HEK293T (cell line): ENCODE measurements around the gene CHST3.

ENCODE experiments used
- CTCF ChIA-PET: fragments of 350-600 bp; formaldehyde crosslinking; extraction: SDS; loops from one replicate; lab custom pipeline; 2021; ENCODE audit warnings: antibody characterized with exemption, inconsistent platforms; lab: Yijun Ruan, JAX
- POLR2A ChIA-PET: fragments of 350-600 bp; formaldehyde crosslinking; extraction: SDS; loops from one replicate; lab custom pipeline; 2020; ENCODE audit warnings: antibody characterized with exemption, inconsistent platforms; lab: Yijun Ruan, JAX
- DNase-seq: peaks from one replicate; pipeline ENCODE4 v3.0.0; 2012; ENCODE audit warnings: mixed read lengths; ENCODE audit errors: extremely low spot score
- ARNT ChIP-seq: fragments of 450-650 bp; IDR thresholded peaks from 2 replicates; pipeline ENCODE4 v1.6.1; 2017; ENCODE audit warnings: mild to moderate bottlenecking
- BHLHE40 ChIP-seq: fragments of 450-650 bp; IDR thresholded peaks from 2 replicates; pipeline ENCODE4 v1.6.1; 2016; ENCODE audit warnings: mild to moderate bottlenecking, moderate library complexity, borderline replicate concordance
- CTBP1 ChIP-seq: fragments of 450-650 bp; IDR thresholded peaks from 2 replicates; pipeline ENCODE4 v1.6.1; 2016; ENCODE audit warnings: borderline replicate concordance
- ELF4 ChIP-seq: fragments of 450-650 bp; IDR thresholded peaks from 2 replicates; pipeline ENCODE4 v1.6.1; 2017; ENCODE audit warnings: antibody characterized with exemption
- FOXA1 ChIP-seq: fragments of 450-650 bp; IDR thresholded peaks from 2 replicates; pipeline ENCODE4 v1.6.1; 2016; ENCODE audit warnings: mild to moderate bottlenecking
- FOXK2 ChIP-seq: fragments of 450-650 bp; IDR thresholded peaks from 2 replicates; pipeline ENCODE4 v1.6.1; 2016; ENCODE audit warnings: mild to moderate bottlenecking
- FOXM1 ChIP-seq: fragments of 450-650 bp; IDR thresholded peaks from 2 replicates; pipeline ENCODE4 v1.6.1; 2017; ENCODE audit warnings: mild to moderate bottlenecking, borderline replicate concordance
- HDGF ChIP-seq: fragments of 450-650 bp; IDR thresholded peaks from 2 replicates; pipeline ENCODE4 v1.6.1; 2017; ENCODE audit warnings: antibody characterized with exemption, borderline replicate concordance
- L3MBTL2 ChIP-seq: fragments of 450-650 bp; conservative IDR thresholded peaks from 2 replicates; pipeline ENCODE4 v1.6.1; 2016; ENCODE audit warnings: mild to moderate bottlenecking
- LEF1 ChIP-seq: fragments of 450-650 bp; IDR thresholded peaks from 2 replicates; pipeline ENCODE4 v1.6.1; 2017; ENCODE audit warnings: mild to moderate bottlenecking, borderline replicate concordance
- NFRKB ChIP-seq: fragments of 450-650 bp; IDR thresholded peaks from 2 replicates; pipeline ENCODE4 v1.6.1; 2016; ENCODE audit warnings: mild to moderate bottlenecking, moderate library complexity
- PKNOX1 ChIP-seq: fragments of 450-650 bp; IDR thresholded peaks from 2 replicates; pipeline ENCODE4 v1.6.1; 2016
- SP1 ChIP-seq: fragments of 450-650 bp; IDR thresholded peaks from 2 replicates; pipeline ENCODE4 v1.6.1; 2017
- SUZ12 ChIP-seq: fragments of 450-650 bp; IDR thresholded peaks from 2 replicates; pipeline ENCODE4 v1.6.1; 2016; ENCODE audit warnings: mild to moderate bottlenecking
- TARDBP ChIP-seq: fragments of 450-650 bp; IDR thresholded peaks from 2 replicates; pipeline ENCODE4 v1.6.1; 2016
- ZNF384 ChIP-seq: fragments of 450-650 bp; IDR thresholded peaks from 2 replicates; pipeline ENCODE4 v1.6.1; 2016

The CHST3 gene

DNA sequence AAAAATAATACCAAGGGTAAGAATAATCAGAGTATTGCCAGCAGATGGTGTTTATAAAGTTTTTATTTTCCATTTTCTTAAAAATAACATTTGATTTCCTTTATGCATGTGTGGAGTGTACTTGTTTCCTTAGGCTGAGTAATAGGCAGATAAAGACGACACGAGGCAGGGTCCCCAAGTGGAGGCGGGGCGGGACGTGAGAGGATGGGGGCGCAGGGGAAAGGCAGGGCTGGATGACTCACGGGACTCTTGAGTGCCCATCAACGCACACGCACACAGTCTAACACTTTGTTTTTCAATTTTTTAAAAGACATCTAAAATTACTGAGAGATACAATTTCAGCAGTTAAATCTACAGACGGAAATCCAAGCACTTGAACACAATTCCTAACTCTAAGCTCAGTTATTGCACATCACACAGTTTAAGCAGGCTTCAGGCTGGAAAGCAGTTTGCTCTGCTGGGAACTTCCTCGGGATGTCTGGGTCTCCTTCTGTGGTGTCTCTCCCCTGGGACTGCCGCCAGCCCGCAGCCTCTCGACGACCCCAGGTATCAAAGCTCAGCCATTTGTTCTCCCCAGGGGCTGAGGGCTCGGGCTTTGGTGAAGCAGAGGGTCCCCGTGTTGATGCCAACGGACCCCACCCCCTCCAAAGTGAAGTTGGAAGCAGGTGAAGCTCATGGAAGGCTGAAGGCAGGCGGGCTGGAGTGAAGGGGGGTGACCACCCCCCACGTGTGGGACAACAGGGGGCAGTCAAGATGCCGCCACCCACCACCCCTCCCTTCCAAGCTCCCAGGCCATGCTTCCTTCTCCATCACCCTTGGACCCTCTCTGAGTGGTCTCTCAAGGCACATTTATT is 95.0 kb downstream of the CHST3 start:
- TF ChIP-seq L3MBTL2: no peak
- TF ChIP-seq PKNOX1: no peak
- no peak for TF ChIP-seq CTBP1
- no peak for TF ChIP-seq SP1
- no peak for TF ChIP-seq LEF1
- TF ChIP-seq FOXK2: no peak
- TF ChIP-seq TARDBP: no peak
- TF ChIP-seq HDGF: no peak
- TF ChIP-seq BHLHE40: no peak
- ChIA-PET POLR2A (interaction anchor here (0.6 to 1.7 kb wide), 4 partner anchors 8 to 214 kb away, joined by 4 to 5 read pairs (median 4); partner anchors contain the start of genes ANAPC16, ASCC1 and DDIT4), CTCF (interaction anchor here (0.7 to 3.0 kb wide), 6 partner anchors 9 to 362 kb away, joined by 3 to 21 read pairs (median 5); no protein-coding TSS in a partner anchor)
- no peak for DNase-seq

GRCh38 chr10:72059843-72060822 is 95.9 kb downstream of the CHST3 start:
- ChIA-PET POLR2A (interaction anchor here (0.6 to 1.7 kb wide), 4 partner anchors 7 to 213 kb away, joined by 4 to 5 read pairs (median 4); partner anchors contain the start of genes ANAPC16, ASCC1 and DDIT4), CTCF (interaction anchor here (0.6 to 3.0 kb wide), 7 partner anchors 9 to 643 kb away, joined by 3 to 21 read pairs (median 5); no protein-coding TSS in a partner anchor)
- no peak for TF ChIP-seq FOXA1
- no peak for TF ChIP-seq L3MBTL2
- TF ChIP-seq ELF4: no peak
- TF ChIP-seq BHLHE40: no peak
- no peak for TF ChIP-seq CTBP1
- no peak for TF ChIP-seq TARDBP
- TF ChIP-seq SP1: no peak
- no peak for TF ChIP-seq HDGF
- no peak for TF ChIP-seq ZNF384
- TF ChIP-seq FOXK2: no peak
- no peak for TF ChIP-seq ARNT
- no peak for TF ChIP-seq LEF1
- no peak for DNase-seq

DNA sequence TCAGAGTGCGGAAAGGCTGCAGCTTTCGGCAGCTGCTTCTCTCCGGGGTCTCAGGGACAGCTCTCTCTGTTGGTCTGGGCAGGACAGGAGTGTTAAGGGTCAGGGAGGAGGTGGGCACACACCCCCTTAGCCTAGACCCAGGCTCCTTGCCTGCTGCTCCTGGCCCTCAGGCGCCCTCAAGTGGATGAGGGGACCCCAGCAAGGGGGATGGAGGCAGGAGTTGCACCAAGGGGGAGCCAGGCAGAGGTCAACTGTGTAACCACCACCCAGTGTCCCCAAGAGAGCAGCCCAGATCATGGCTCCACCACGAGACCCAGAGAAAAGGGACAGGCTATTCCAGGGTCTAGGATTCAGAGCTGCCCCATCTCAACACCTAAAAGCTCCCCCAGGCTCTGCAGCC is 97.3 kb downstream of the CHST3 start:
- POLR2A ChIA-PET: no interaction called here
- no peak for TF ChIP-seq ARNT
- TF ChIP-seq PKNOX1: no peak
- no peak for TF ChIP-seq ZNF384
- TF ChIP-seq L3MBTL2: no peak
- no peak for TF ChIP-seq SUZ12
- TF ChIP-seq NFRKB: no peak
- TF ChIP-seq SP1: no peak
- TF ChIP-seq FOXA1: no peak
- no peak for TF ChIP-seq FOXM1
- no peak for TF ChIP-seq LEF1
- TF ChIP-seq ELF4: no peak
- no peak for TF ChIP-seq BHLHE40
- no peak for TF ChIP-seq TARDBP
- TF ChIP-seq HDGF: no peak
- CTCF ChIA-PET: interaction anchor here (1.0 to 1.5 kb wide), 4 partner anchors 13 to 165 kb away, joined by 3 read pairs; no protein-coding TSS in a partner anchor
- DNase-seq: no peak

DNA sequence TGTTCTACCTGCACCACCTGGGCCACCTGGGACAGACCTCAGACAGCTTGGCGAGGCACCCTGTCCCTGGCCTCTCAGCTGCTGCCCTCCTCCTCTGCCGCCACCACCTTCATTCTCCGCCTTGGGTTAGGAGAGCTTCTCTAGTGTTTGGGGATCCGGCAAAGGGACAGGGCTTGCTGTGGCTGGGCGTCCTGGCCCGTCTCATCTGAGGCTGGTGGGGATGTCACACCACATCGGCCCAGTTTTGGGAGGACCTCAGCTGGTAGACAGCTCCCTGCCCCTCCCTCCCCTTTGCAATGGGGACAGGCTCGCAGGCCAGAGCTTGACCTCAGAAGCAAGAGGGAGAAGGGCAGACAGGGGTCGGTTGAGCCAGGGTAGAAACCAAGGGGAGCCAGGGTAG is 97.7 kb downstream of the CHST3 start:
- no peak for TF ChIP-seq NFRKB
- ChIA-PET POLR2A (no interaction called here), CTCF (interaction anchor here (1.0 to 1.5 kb wide), 4 partner anchors 13 to 165 kb away, joined by 3 read pairs; no protein-coding TSS in a partner anchor)
- no peak for DNase-seq

- ChIA-PET CTCF (interaction anchor here (1.5 kb wide), 1 partner anchor 14 kb away, joined by 3 read pairs; no protein-coding TSS in a partner anchor), POLR2A (no interaction called here)
- no peak for DNase-seq
Measured at GRCh38 chr10:72062382-72062781, 98.2 kb downstream of the CHST3 start.

More at GRCh38 chr10:72062382-72062781, 98.2 kb downstream of the CHST3 start:
- no peak for TF ChIP-seq SUZ12
- no peak for TF ChIP-seq LEF1
- TF ChIP-seq NFRKB: no peak
